Activated naive CD4-positive, alpha-beta T cell treated with anti-CD3 and anti-CD28 coated beads for 36 hours (primary cell): ENCODE measurements around the gene COG3. TPM values are rescaled to one million over a fixed set of nuclear protein-coding genes. Genes with fewer than 3 reads are reported as not detected.

Experiments
- CTCF ChIA-PET: fragments of 350-600 bp; sonication (Branson Sonifier 250); formaldehyde crosslinking; loops from one replicate; lab custom pipeline; 2021; ENCODE audit warnings: antibody characterized with exemption; lab: Charles Lee
- DNase-seq: peaks from one replicate; pipeline ENCODE4 v3.0.0-alpha.2; 2020
- H3K27ac Mint-ChIP-seq: one replicate; pipeline ENCODE4 v1.8.0; 2021; ENCODE audit warnings: mild to moderate bottlenecking, mixed read lengths
- H3K27me3 Mint-ChIP-seq: one replicate; pipeline ENCODE4 v1.8.0; 2021; ENCODE audit warnings: low read depth, mixed read lengths
- H3K36me3 Mint-ChIP-seq: one replicate; pipeline ENCODE4 v1.8.0; 2021; ENCODE audit warnings: low read depth, mixed read lengths
- H3K4me1 Mint-ChIP-seq: one replicate; pipeline ENCODE4 v1.8.0; 2021; ENCODE audit warnings: low read depth, mixed read lengths
- H3K4me3 Mint-ChIP-seq: one replicate; pipeline ENCODE4 v1.8.0; 2021; ENCODE audit warnings: mild to moderate bottlenecking, moderate library complexity, mixed read lengths
- H3K9me3 Mint-ChIP-seq: one replicate; pipeline ENCODE4 v1.8.0; 2021; ENCODE audit warnings: mixed read lengths
- intact Hi-C: fragments of 100-400 bp; cut with micrococcal nuclease; formaldehyde crosslinking; loops from one replicate; pipeline ENCODE4 v1.15.1; 2023
- total RNA-seq, 2 experiments: library from RNA; stranded (reverse); gene quantifications; one replicate each; pipeline ENCODE4 v1.2.3, GENCODE V29; 2021

The COG3 gene
- total RNA-seq, 2 experiments from 2014 or later = 19.1 to 19.3 TPM

GRCh38 chr13:45516757-45517156 lies 52.0 kb downstream of the COG3 start:
- Mint-ChIP-seq H3K27ac (no peak overlapping the region), H3K27me3 (no peaks in the 10 kb centered on the region), H3K9me3 (no peaks in the 10 kb centered on the region), H3K4me3 (no peak overlapping the region), H3K4me1 (peaks cover 37% of the 10 kb centered on the region), H3K36me3 (peaks cover 35% of the 10 kb centered on the region)
- no peak for DNase-seq
- intact Hi-C loops = loop anchor here (10.0 kb wide), 1 partner anchor 472 kb away; no protein-coding TSS in a partner anchor
- CTCF ChIA-PET = interaction anchor here (0.6 kb wide), 1 partner anchor 72 kb away, joined by 3 read pairs; no protein-coding TSS in a partner anchor

GRCh38 chr13:45518525-45519245 lies 53.9 kb downstream of the COG3 start:
- Mint-ChIP-seq H3K27me3 (no peaks in the 10 kb centered on the region), H3K27ac (peak overlapping the region; percentile 48), H3K4me1 (peaks cover 34% of the 10 kb centered on the region), H3K4me3 (no peak overlapping the region), H3K9me3 (no peaks in the 10 kb centered on the region), H3K36me3 (peaks cover 33% of the 10 kb centered on the region)
- intact Hi-C loops = loop anchor here (10.0 kb wide), 1 partner anchor 474 kb away; no protein-coding TSS in a partner anchor
- peak; percentile 27 for DNase-seq
- CTCF ChIA-PET = interaction anchor here (0.6 kb wide), 2 partner anchors 53 to 157 kb away, joined by 3 to 4 read pairs; no protein-coding TSS in a partner anchor

GRCh38 chr13:45519493-45519892 lies 54.8 kb downstream of the COG3 start:
- CTCF ChIA-PET = no interaction called here
- Mint-ChIP-seq H3K36me3 (peaks cover 33% of the 10 kb centered on the region), H3K27me3 (no peaks in the 10 kb centered on the region), H3K27ac (peak overlapping the region; percentile 58), H3K9me3 (no peaks in the 10 kb centered on the region), H3K4me1 (peaks cover 34% of the 10 kb centered on the region), H3K4me3 (no peak overlapping the region)
- DNase-seq = no peak
- intact Hi-C loops = loop anchor here (10.0 kb wide), 1 partner anchor 475 kb away; no protein-coding TSS in a partner anchor

GRCh38 chr13:45521297-45521696 lies 56.6 kb downstream of the COG3 start:
- intact Hi-C loops = no loop called here
- CTCF ChIA-PET = no interaction called here
- no peaks in the 10 kb centered on the region for H3K9me3 Mint-ChIP-seq
- H3K27me3 Mint-ChIP-seq = no peaks in the 10 kb centered on the region
- no peak for DNase-seq
- peaks cover 41% of the 10 kb centered on the region for H3K36me3 Mint-ChIP-seq
- H3K27ac Mint-ChIP-seq = no peak overlapping the region
- peaks cover 33% of the 10 kb centered on the region for H3K4me1 Mint-ChIP-seq
- H3K4me3 Mint-ChIP-seq = no peak overlapping the region

- CTCF ChIA-PET = no interaction called here
- Mint-ChIP-seq H3K27me3 (no peaks in the 10 kb centered on the region), H3K4me3 (no peak overlapping the region), H3K27ac (no peak overlapping the region), H3K9me3 (no peaks in the 10 kb centered on the region), H3K36me3 (peaks cover 42% of the 10 kb centered on the region), H3K4me1 (peaks cover 24% of the 10 kb centered on the region)
- no peak for DNase-seq
- intact Hi-C loops = no loop called here
Measured at GRCh38 chr13:45522571-45522970, 57.8 kb downstream of the COG3 start.

GRCh38 chr13:45527699-45528462 lies 63.1 kb downstream of the COG3 start:
- Mint-ChIP-seq H3K27ac (no peak overlapping the region), H3K4me1 (no peaks in the 10 kb centered on the region), H3K4me3 (no peak overlapping the region), H3K9me3 (no peaks in the 10 kb centered on the region), H3K36me3 (peaks cover 22% of the 10 kb centered on the region), H3K27me3 (no peaks in the 10 kb centered on the region)
- DNase-seq = no peak
- intact Hi-C loops = loop anchor here (1.0 kb wide), 1 partner anchor 46 kb away; no protein-coding TSS in a partner anchor
- CTCF ChIA-PET = no interaction called here

GRCh38 chr13:45529758-45530157 lies 65.0 kb downstream of the COG3 start:
- CTCF ChIA-PET = no interaction called here
- H3K27ac Mint-ChIP-seq = no peak overlapping the region
- intact Hi-C loops = no loop called here
- no peaks in the 10 kb centered on the region for H3K4me1 Mint-ChIP-seq
- H3K27me3 Mint-ChIP-seq = no peaks in the 10 kb centered on the region
- no peak overlapping the region for H3K4me3 Mint-ChIP-seq
- no peak for DNase-seq
- peaks cover 20% of the 10 kb centered on the region for H3K36me3 Mint-ChIP-seq
- H3K9me3 Mint-ChIP-seq = no peaks in the 10 kb centered on the region

- Mint-ChIP-seq H3K4me1 (no peaks in the 10 kb centered on the region), H3K9me3 (no peaks in the 10 kb centered on the region), H3K36me3 (peaks cover 6% of the 10 kb centered on the region), H3K27ac (no peak overlapping the region), H3K4me3 (no peak overlapping the region), H3K27me3 (no peaks in the 10 kb centered on the region)
- CTCF ChIA-PET = no interaction called here
- intact Hi-C loops = no loop called here
- DNase-seq = no peak
Measured at GRCh38 chr13:45534604-45535003, 69.9 kb downstream of the COG3 start.

GRCh38 chr13:45536224-45536623 lies 71.5 kb downstream of the COG3 start:
- DNase-seq = no peak
- peaks cover under 1% of the 10 kb centered on the region for H3K36me3 Mint-ChIP-seq
- CTCF ChIA-PET = no interaction called here
- intact Hi-C loops = no loop called here
- no peaks in the 10 kb centered on the region for H3K9me3 Mint-ChIP-seq
- no peak overlapping the region for H3K27ac Mint-ChIP-seq
- no peaks in the 10 kb centered on the region for H3K4me1 Mint-ChIP-seq
- no peaks in the 10 kb centered on the region for H3K27me3 Mint-ChIP-seq
- no peak overlapping the region for H3K4me3 Mint-ChIP-seq

- CTCF ChIA-PET = interaction anchor here (0.6 to 0.7 kb wide), 3 partner anchors 99 to 233 kb away, joined by 3 to 4 read pairs (median 3); no protein-coding TSS in a partner anchor
- intact Hi-C loops = no loop called here
- no peak overlapping the region for H3K27ac Mint-ChIP-seq
Measured at GRCh38 chr13:45537516-45537915, 72.8 kb downstream of the COG3 start.

GRCh38 chr13:45538382-45538781 lies 73.6 kb downstream of the COG3 start:
- H3K36me3 Mint-ChIP-seq = no peaks in the 10 kb centered on the region
- no peaks in the 10 kb centered on the region for H3K9me3 Mint-ChIP-seq
- intact Hi-C loops = no loop called here
- no peak overlapping the region for H3K27ac Mint-ChIP-seq
- no peak for DNase-seq
- CTCF ChIA-PET = no interaction called here
- H3K4me3 Mint-ChIP-seq = no peak overlapping the region
- no peaks in the 10 kb centered on the region for H3K4me1 Mint-ChIP-seq
- no peaks in the 10 kb centered on the region for H3K27me3 Mint-ChIP-seq

More at GRCh38 chr13:45537516-45537915, 72.8 kb downstream of the COG3 start:
- no peak overlapping the region for H3K4me3 Mint-ChIP-seq
- no peaks in the 10 kb centered on the region for H3K4me1 Mint-ChIP-seq
- H3K9me3 Mint-ChIP-seq = no peaks in the 10 kb centered on the region
- no peaks in the 10 kb centered on the region for H3K27me3 Mint-ChIP-seq
- DNase-seq = no peak
- no peaks in the 10 kb centered on the region for H3K36me3 Mint-ChIP-seq

GRCh38 chr13:45540195-45540594 lies 75.5 kb downstream of the COG3 start:
- Mint-ChIP-seq H3K27ac (no peak overlapping the region), H3K4me3 (no peak overlapping the region), H3K4me1 (no peaks in the 10 kb centered on the region), H3K36me3 (no peaks in the 10 kb centered on the region), H3K9me3 (no peaks in the 10 kb centered on the region), H3K27me3 (no peaks in the 10 kb centered on the region)
- CTCF ChIA-PET = no interaction called here
- DNase-seq = no peak
- intact Hi-C loops = no loop called here
